HEK293 (cell line): ENCODE data around the gene TMEM255B.

ENCODE experiments used
- CTCF ChIA-PET: fragments of 350-600 bp; formaldehyde crosslinking; extraction: SDS; loops from one replicate; lab custom pipeline; 2021; ENCODE audit warnings: antibody characterized with exemption; lab: Yijun Ruan, JAX
- POLR2A ChIA-PET: fragments of 300-600 bp; formaldehyde crosslinking; extraction: SDS; loops from one replicate; lab custom pipeline; 2020; ENCODE audit warnings: antibody characterized with exemption, inconsistent platforms; lab: Yijun Ruan, JAX
- H3K27ac ChIP-seq: fragments of 200-500 bp; sonication (Bioruptor generic); 2 replicates; pipeline ENCODE4 v1.5.1; 2014; ENCODE audit warnings: low read depth, low read length, control low read depth, inconsistent platforms; ENCODE audit errors: extremely low read depth
- H3K36me3 ChIP-seq, 2 experiments: fragments of 200-500 bp in 1 of 2; sonication (Bioruptor generic) in 1 of 2; 1 replicate in 1 of 2; 2 replicates in 1 of 2; pipeline ENCODE4 v1.5.1; 2014 to 2017; ENCODE audit warnings: inconsistent platforms in 2 of 2, low read length in 2 of 2; ENCODE audit not compliant: control insufficient read depth in 2 of 2, insufficient read depth in 1 of 2
- H3K4me1 ChIP-seq: fragments of 200-500 bp; sonication (Bioruptor generic); 2 replicates; pipeline ENCODE4 v1.5.1; 2014; ENCODE audit warnings: mild to moderate bottlenecking, low read length, inconsistent platforms; ENCODE audit not compliant: control insufficient read depth, insufficient read depth
- H3K4me3 ChIP-seq: 2 replicates; pipeline ENCODE4 v1.5.1; 2011; ENCODE audit warnings: low read depth, mild to moderate bottlenecking, control low read depth, low read length, moderate library complexity
- H3K9me3 ChIP-seq: fragments of 200-500 bp; sonication (Bioruptor generic); 2 replicates; pipeline ENCODE4 v1.5.1; 2014; ENCODE audit warnings: low read depth, low read length, inconsistent platforms; ENCODE audit not compliant: control insufficient read depth, insufficient read depth
- GFI1B ChIP-seq: fragments of 450-650 bp; formaldehyde crosslinking; IDR thresholded peaks from 2 replicates; pipeline ENCODE4 v1.5.1; 2016; ENCODE audit warnings: missing biosample characterization, missing genetic modification characterization
- INSM2 ChIP-seq: fragments of 450-650 bp; formaldehyde crosslinking; IDR thresholded peaks from 2 replicates; pipeline ENCODE4 v1.5.1; 2016; ENCODE audit warnings: missing biosample characterization, missing genetic modification characterization
- KLF9 ChIP-seq: fragments of 450-650 bp; formaldehyde crosslinking; IDR thresholded peaks from 2 replicates; pipeline ENCODE4 v1.5.1; 2016; ENCODE audit warnings: missing biosample characterization, missing genetic modification characterization, low read depth
- PBX3 ChIP-seq: sonication (generic); formaldehyde crosslinking; IDR thresholded peaks from 2 replicates; pipeline ENCODE4 v1.8.1; 2022; ENCODE audit warnings: mild to moderate bottlenecking, moderate library complexity, missing genetic modification reagents
- PRDM10 ChIP-seq: fragments of 450-650 bp; formaldehyde crosslinking; IDR thresholded peaks from 2 replicates; pipeline ENCODE4 v1.5.1; 2016; ENCODE audit warnings: missing biosample characterization, missing genetic modification characterization
- RBAK ChIP-seq: fragments of 450-650 bp; formaldehyde crosslinking; IDR thresholded peaks from 2 replicates; pipeline ENCODE4 v1.5.1; 2016; ENCODE audit warnings: missing biosample characterization, missing genetic modification characterization
- REPIN1 ChIP-seq: fragments of 450-650 bp; formaldehyde crosslinking; IDR thresholded peaks from 2 replicates; pipeline ENCODE4 v1.5.1; 2017; ENCODE audit warnings: missing biosample characterization, missing genetic modification characterization, low read depth
- ZBTB20 ChIP-seq: fragments of 450-650 bp; formaldehyde crosslinking; IDR thresholded peaks from 2 replicates; pipeline ENCODE4 v1.5.1; 2016; ENCODE audit warnings: missing biosample characterization, missing genetic modification characterization
- ZBTB26 ChIP-seq: fragments of 450-650 bp; formaldehyde crosslinking; optimal IDR thresholded peaks from 2 replicates; pipeline ENCODE3; 2016; ENCODE audit warnings: missing biosample characterization, mild to moderate bottlenecking, missing genetic modification characterization
- ZBTB44 ChIP-seq: fragments of 450-650 bp; IDR thresholded peaks from 2 replicates; pipeline ENCODE4 v1.5.1; 2018; ENCODE audit warnings: missing biosample characterization, mild to moderate bottlenecking, missing genetic modification characterization
- ZFP37 ChIP-seq: fragments of 450-650 bp; formaldehyde crosslinking; IDR thresholded peaks from 2 replicates; pipeline ENCODE4 v1.5.1; 2016; ENCODE audit warnings: missing biosample characterization, missing genetic modification characterization
- ZNF114 ChIP-seq: fragments of 450-650 bp; formaldehyde crosslinking; IDR thresholded peaks from 2 replicates; pipeline ENCODE4 v1.5.0; 2017; ENCODE audit warnings: missing biosample characterization, missing genetic modification characterization
- ZNF140 ChIP-seq: fragments of 450-650 bp; formaldehyde crosslinking; IDR thresholded peaks from 2 replicates; pipeline ENCODE4 v1.5.1; 2016; ENCODE audit warnings: missing biosample characterization, missing genetic modification characterization
- ZNF175 ChIP-seq: fragments of 450-650 bp; formaldehyde crosslinking; IDR thresholded peaks from 2 replicates; pipeline ENCODE4 v1.5.1; 2016; ENCODE audit warnings: missing biosample characterization, missing genetic modification characterization
- ZNF18 ChIP-seq: fragments of 450-650 bp; formaldehyde crosslinking; IDR thresholded peaks from 2 replicates; pipeline ENCODE4 v1.5.1; 2016; ENCODE audit warnings: missing biosample characterization, missing genetic modification characterization
- ZNF610 ChIP-seq: fragments of 450-650 bp; formaldehyde crosslinking; IDR thresholded peaks from 2 replicates; pipeline ENCODE4 v1.5.1; 2016; ENCODE audit warnings: missing biosample characterization, missing genetic modification characterization, borderline replicate concordance
- ZNF629 ChIP-seq: fragments of 450-650 bp; formaldehyde crosslinking; IDR thresholded peaks from 2 replicates; pipeline ENCODE4 v1.5.1; 2017; ENCODE audit warnings: missing biosample characterization, missing genetic modification characterization
- ZNF654 ChIP-seq: fragments of 450-650 bp; formaldehyde crosslinking; IDR thresholded peaks from 2 replicates; pipeline ENCODE4 v1.5.1; 2016; ENCODE audit warnings: low read depth, missing biosample characterization, missing genetic modification characterization
- ZNF776 ChIP-seq: fragments of 450-650 bp; formaldehyde crosslinking; IDR thresholded peaks from 2 replicates; pipeline ENCODE4 v1.5.0; 2017; ENCODE audit warnings: missing biosample characterization, missing genetic modification characterization, borderline replicate concordance
- ZNF843 ChIP-seq: fragments of 450-650 bp; formaldehyde crosslinking; IDR thresholded peaks from 2 replicates; pipeline ENCODE4 v1.5.1; 2016; ENCODE audit warnings: missing biosample characterization, missing genetic modification characterization
- ZSCAN16 ChIP-seq: fragments of 450-650 bp; formaldehyde crosslinking; IDR thresholded peaks from 2 replicates; pipeline ENCODE4 v1.5.1; 2016; ENCODE audit warnings: missing biosample characterization, missing genetic modification characterization
- ZSCAN4 ChIP-seq: fragments of 450-650 bp; formaldehyde crosslinking; IDR thresholded peaks from 2 replicates; pipeline ENCODE4 v1.5.1; 2017; ENCODE audit warnings: missing biosample characterization, missing genetic modification characterization

The TMEM255B gene

GRCh38 chr13:113734099-113734825, 24.8 kb upstream of the TMEM255B start:
- Histone ChIP-seq H3K36me3 (no peaks in the 10 kb centered on the region), H3K27ac (no peak overlapping the region)
- TF ChIP-seq INSM2 (tag by site-specific recombination): no peak
- no peak for TF ChIP-seq ZBTB20 (tag by site-specific recombination)
- TF ChIP-seq REPIN1 (tag by site-specific recombination): no peak
- TF ChIP-seq ZNF140: no peak
- TF ChIP-seq ZNF18: no peak
- TF ChIP-seq, all 188 proteins: peak for 0
- no peaks in the 10 kb centered on the region for H3K4me1 ChIP-seq
- ChIA-PET POLR2A (no interaction called here), CTCF (no interaction called here)
- no peak overlapping the region for H3K4me3 ChIP-seq
- H3K9me3 ChIP-seq: no peaks in the 10 kb centered on the region

GRCh38 chr13:113734826-113735125, 24.2 kb upstream of the TMEM255B start:
- no peak overlapping the region for H3K27ac ChIP-seq

GRCh38 chr13:113735194-113735593, 23.8 kb upstream of the TMEM255B start:
- Histone ChIP-seq H3K4me1 (no peaks in the 10 kb centered on the region), H3K36me3 (no peaks in the 10 kb centered on the region), H3K9me3 (no peaks in the 10 kb centered on the region), H3K27ac (no peak overlapping the region), H3K4me3 (no peak overlapping the region)
- POLR2A ChIA-PET: no interaction called here
- CTCF ChIA-PET: no interaction called here
- TF ChIP-seq ZNF776 (tag by site-specific recombination): no peak
- TF ChIP-seq ZNF654: no peak
- no peak for TF ChIP-seq KLF9 (tag by site-specific recombination)
- TF ChIP-seq PRDM10 (tag by site-specific recombination): no peak
- no peak for TF ChIP-seq PBX3 (CRISPR knock-in tag)
- no peak for TF ChIP-seq ZSCAN16 (tag by site-specific recombination)
- no peak for TF ChIP-seq ZBTB26 (tag by site-specific recombination)
- TF ChIP-seq ZNF114: no peak
- TF ChIP-seq ZNF629 (tag by site-specific recombination): no peak
- TF ChIP-seq ZSCAN4: no peak
- TF ChIP-seq ZNF843 (tag by site-specific recombination): no peak
- no peak for TF ChIP-seq ZBTB44 (tag by site-specific recombination)

More at GRCh38 chr13:113734826-113735125, 24.2 kb upstream of the TMEM255B start:
- no peaks in the 10 kb centered on the region for H3K36me3 ChIP-seq
- no peaks in the 10 kb centered on the region for H3K4me1 ChIP-seq
- TF ChIP-seq ZFP37 (tag by site-specific recombination): no peak
- no peak for TF ChIP-seq ZNF610 (tag by site-specific recombination)
- TF ChIP-seq RBAK (tag by site-specific recombination): no peak
- no peak for TF ChIP-seq ZNF175 (tag by site-specific recombination)
- no peak for TF ChIP-seq GFI1B (tag by site-specific recombination)
- TF ChIP-seq, all 188 proteins: peak for 0
- POLR2A ChIA-PET: no interaction called here
- Histone ChIP-seq H3K4me3 (no peak overlapping the region), H3K9me3 (no peaks in the 10 kb centered on the region)
- CTCF ChIA-PET: no interaction called here
